Sciatic nerve (tissue), 2 donors: Measurements from ENCODE around the gene C5AR2. TPM values are rescaled to one million over a fixed set of nuclear protein-coding genes. Genes with fewer than 3 reads are reported as not detected.
"Not testable (repeated sequence)": the region's sequence is repeated elsewhere in the genome, so short reads cannot be mapped to it uniquely, and the experiment has no call there.

Experiments
- ATAC-seq: fragments of 200-7000 bp; cut with Tn5 transposase; one replicate; pipeline ENCODE4 v1.9.1; 2020; ENCODE audit warnings: mild to moderate bottlenecking, moderate library complexity
- DNase-seq: peaks from one replicate; pipeline ENCODE4 v3.0.0-alpha.2; 2020; ENCODE audit warnings: low spot score
- intact Hi-C: fragments of 100-400 bp; cut with DNase I; formaldehyde crosslinking; loops from one replicate; pipeline ENCODE4 v1.14.2; 2022
- total RNA-seq: library from RNA; stranded (reverse); fragmentation: NEBNext Ultra II Directional; extraction: Animal tissue kit (Norgen Biotek cat#: 25700); gene quantifications from one replicate; pipeline ENCODE4 v1.2.1, GENCODE V29; 2021
- donor health status: DM: no; HTN: no; CAD: no.
- donor health status: DM: no; HTN: no; CAD: no.

Gene C5AR2
- total RNA-seq, result 6.1 TPM

- ATAC-seq (peak; percentile 57), DNase-seq (no peak)
- intact Hi-C loops, result no loop called here
Measured at GRCh38 chr19:47331931-47332547, at the start of gene C5AR2. Gene C5AR2 (plus strand): TSS chr19:47332175. CDS start chr19:47340800, 8,625 bp downstream.

- DNase-seq (no peak), ATAC-seq (no peak)
- intact Hi-C loops, result no loop called here
Measured at GRCh38 chr19:47283405-47284059, 48.4 kb upstream of the C5AR2 start.

GRCh38 chr19:47284324-47284899, 47.6 kb upstream of the C5AR2 start:
- DNase-seq (no peak), ATAC-seq (peak; percentile 55)
- intact Hi-C loops, result no loop called here

GRCh38 chr19:47296036-47296435, 35.9 kb upstream of the C5AR2 start:
- intact Hi-C loops, result no loop called here
- ATAC-seq, result peak; percentile 87
- peak; percentile 81 for DNase-seq

- intact Hi-C loops, DNase-seq, ATAC-seq: not testable (repeated sequence)
Measured at GRCh38 chr19:47300867-47301266, 31.1 kb upstream of the C5AR2 start.

- intact Hi-C loops, result no loop called here
- DNase-seq, result no peak
- ATAC-seq, result no peak
Measured at GRCh38 chr19:47302249-47302648, 29.7 kb upstream of the C5AR2 start.

- intact Hi-C loops, result no loop called here
- DNase-seq (no peak), ATAC-seq (no peak)
Measured at GRCh38 chr19:47303966-47304365, 28.0 kb upstream of the C5AR2 start.

- intact Hi-C loops, result no loop called here
- peak; percentile 60 for ATAC-seq
- peak; percentile 85 for DNase-seq
Measured at GRCh38 chr19:47305309-47305751, 26.6 kb upstream of the C5AR2 start.

- intact Hi-C loops, result no loop called here
Measured at GRCh38 chr19:47306303-47306702, 25.7 kb upstream of the C5AR2 start.

GRCh38 chr19:47309038-47309437, 22.9 kb upstream of the C5AR2 start:
- ATAC-seq, result no peak

More at GRCh38 chr19:47306303-47306702, 25.7 kb upstream of the C5AR2 start:
- no peak for DNase-seq
- no peak for ATAC-seq

GRCh38 chr19:47309608-47310007, 22.4 kb upstream of the C5AR2 start, which contains the start of gene C5AR1:
Gene C5AR1 (plus strand): TSS chr19:47309861. CDS start chr19:47309896, 35 bp downstream.
- intact Hi-C loops, result no loop called here
- ATAC-seq, result peak; percentile 82
- DNase-seq, result peak; percentile 70

More at GRCh38 chr19:47309038-47309437, 22.9 kb upstream of the C5AR2 start:
- intact Hi-C loops, result no loop called here
- no peak for DNase-seq

GRCh38 chr19:47310323-47310722, 21.7 kb upstream of the C5AR2 start:
- ATAC-seq, result no peak
- intact Hi-C loops, result no loop called here
- DNase-seq, result no peak

- ATAC-seq, result peak; percentile 14
- intact Hi-C loops, result no loop called here
- DNase-seq, result no peak
Measured at GRCh38 chr19:47310819-47311218, 21.2 kb upstream of the C5AR2 start.

- intact Hi-C loops, result no loop called here
- no peak for ATAC-seq
- no peak for DNase-seq
Measured at GRCh38 chr19:47312366-47313006, 19.5 kb upstream of the C5AR2 start.

- intact Hi-C loops, result no loop called here
- DNase-seq (no peak), ATAC-seq (no peak)
Measured at GRCh38 chr19:47313754-47314295, 18.1 kb upstream of the C5AR2 start.

- intact Hi-C loops, result no loop called here
- DNase-seq (peak; percentile 70), ATAC-seq (peak; percentile 92)
Measured at GRCh38 chr19:47315125-47315821, 16.7 kb upstream of the C5AR2 start.

GRCh38 chr19:47316513-47316912, 15.5 kb upstream of the C5AR2 start:
- intact Hi-C loops, result no loop called here
- ATAC-seq (no peak), DNase-seq (no peak)

- no peak for DNase-seq
- intact Hi-C loops, result no loop called here
- no peak for ATAC-seq
Measured at GRCh38 chr19:47319923-47320871, 11.8 kb upstream of the C5AR2 start.
